Measurements from ENCODE around the gene FGFR3. TPM values are rescaled to one million over a fixed set of nuclear protein-coding genes. Genes with fewer than 3 reads are reported as not detected.

The FGFR3 gene
- total and polyA plus RNA-seq, 2 of the 8 experiments (the other 6 are each of a cell fraction or from before 2014, with no cell fraction given) = 9.0 to 19.5 TPM

DNA sequence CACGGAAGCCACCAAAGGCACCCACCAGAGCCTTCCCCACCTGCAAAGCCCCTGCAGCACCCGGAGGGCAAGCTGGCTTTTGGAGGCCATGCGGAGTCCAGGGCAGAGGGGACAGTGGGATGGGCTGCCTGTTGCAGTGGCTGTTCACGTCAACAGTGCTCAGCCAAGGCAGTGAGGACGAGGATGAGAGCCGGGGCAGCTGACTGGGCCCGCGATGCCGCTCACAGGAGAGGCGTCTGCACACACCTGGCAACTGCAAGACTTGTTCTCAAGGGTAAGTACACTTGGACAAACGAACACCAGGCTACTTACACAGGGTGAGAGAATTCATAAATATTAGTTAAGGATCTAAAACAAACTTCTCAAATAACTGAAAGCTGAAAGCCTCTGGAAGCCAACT is 19.6 kb downstream of the FGFR3 start:
- POLR2A ChIA-PET (ENCODE audit: partially characterized antibody) = interaction anchor here (1.3 to 2.1 kb wide), 2 partner anchors 62 to 68 kb away, joined by 3 to 4 read pairs; no protein-coding TSS in a partner anchor

More for the DNA sequence above, 19.6 kb downstream of the FGFR3 start:
- H2BK15ac ChIP-seq (ENCODE audit: low read length) = no peak overlapping the region
- H3K79me2 ChIP-seq (ENCODE audit: control insufficient read depth in 1 of 2, insufficient read depth in 2 of 2, low read length in 2 of 2) = no peaks in the 10 kb centered on the region
- H4K5ac ChIP-seq (ENCODE audit: insufficient read length, low read depth, low read length) = no peak overlapping the region
- H3K79me1 ChIP-seq (ENCODE audit: low read depth, low read length) = no peaks in the 10 kb centered on the region
- FAIRE-seq (no peak), DNase-seq (ENCODE audit: low read depth in 1 of 2, low spot score in 2 of 2) (no peak)
- peaks cover 0 to 13% of the 10 kb centered on the region in 2 experiments for H4K20me1 ChIP-seq (replicated peaks in 1 of 2; ENCODE audit: control insufficient read depth in 1 of 2, insufficient read depth in 2 of 2, low read length in 2 of 2)
- H3K14ac ChIP-seq (ENCODE audit: insufficient read length) = no peak overlapping the region
- WGBS, 2 experiments (ENCODE audit: extremely low coverage in 1 of 2, insufficient coverage in 1 of 2, insufficient read length in 1 of 2, insufficient replicate concordance in 2 of 2, low coverage in 1 of 2, low lambda C conversion rate in 2 of 2, missing lambda C conversion rate in 1 of 2) = 93% methylated on average over 11 of the region's 11 CpGs; no CpG with 5 or more reads in 1 of the 2 experiments
- H3K4me3 ChIP-seq (ENCODE audit: extremely low read depth in 1 of 4, insufficient read depth in 2 of 4, low read depth in 3 of 4, low read length in 4 of 4) = no peak overlapping the region
- no peak overlapping the region for H3K9ac ChIP-seq (replicated peaks in 1 of 4; ENCODE audit: extremely low read depth in 1 of 4, low read depth in 3 of 4, low read length in 3 of 4)
- H2AK5ac ChIP-seq (ENCODE audit: low read depth, low read length) = no peak overlapping the region
- no peak overlapping the region for H2AFZ ChIP-seq (ENCODE audit: low read length)
- no peaks in the 10 kb centered on the region; a peak in 1 of 7 replicates for H3K4me1 ChIP-seq (replicated peaks in 1 of 4; ENCODE audit: control insufficient read depth in 3 of 4, insufficient read depth in 4 of 4, low read length in 3 of 4)
- peaks cover 0 to 15% (median 7%) of the 10 kb centered on the region in 4 experiments; a peak in 6 of 8 replicates for H3K36me3 ChIP-seq (ENCODE audit: control insufficient read depth in 2 of 4, insufficient read depth in 4 of 4, low read length in 3 of 4)
- 0 out of 2 replicates have a peak overlapping the region, but pooled peaks have one; percentile 7 for H4K8ac ChIP-seq (ENCODE audit: extremely low read depth, insufficient read depth, low read length)
- no peak overlapping the region for H3K23ac ChIP-seq (ENCODE audit: insufficient read length)
- H3K27me3 ChIP-seq (replicated peaks in 1 of 4; ENCODE audit: control insufficient read depth in 3 of 4, extremely low read depth in 1 of 4, insufficient read depth in 3 of 4, low read length in 3 of 4) = no peaks in the 10 kb centered on the region
- H3K4me2 ChIP-seq (ENCODE audit: insufficient read depth in 1 of 2, low read depth in 2 of 2, low read length in 2 of 2) = no peak overlapping the region
- H3K27ac ChIP-seq (ENCODE audit: low read depth, low read length) = no peak overlapping the region
- no peak for TF ChIP-seq CBX5 (IDR thresholded peaks at IDR 0.05; ENCODE audit: low read depth, low read length)
- TF ChIP-seq ASH2L (IDR thresholded peaks at IDR 0.05; ENCODE audit: low read length) = no peak
- no peak for TF ChIP-seq TAF1 (IDR thresholded peaks at IDR 0.05; ENCODE audit: low read depth, low read length)
- TF ChIP-seq KDM1A (IDR thresholded peaks at IDR 0.05; ENCODE audit: borderline replicate concordance, low read length) = no peak
- TF ChIP-seq, protein P1, sequence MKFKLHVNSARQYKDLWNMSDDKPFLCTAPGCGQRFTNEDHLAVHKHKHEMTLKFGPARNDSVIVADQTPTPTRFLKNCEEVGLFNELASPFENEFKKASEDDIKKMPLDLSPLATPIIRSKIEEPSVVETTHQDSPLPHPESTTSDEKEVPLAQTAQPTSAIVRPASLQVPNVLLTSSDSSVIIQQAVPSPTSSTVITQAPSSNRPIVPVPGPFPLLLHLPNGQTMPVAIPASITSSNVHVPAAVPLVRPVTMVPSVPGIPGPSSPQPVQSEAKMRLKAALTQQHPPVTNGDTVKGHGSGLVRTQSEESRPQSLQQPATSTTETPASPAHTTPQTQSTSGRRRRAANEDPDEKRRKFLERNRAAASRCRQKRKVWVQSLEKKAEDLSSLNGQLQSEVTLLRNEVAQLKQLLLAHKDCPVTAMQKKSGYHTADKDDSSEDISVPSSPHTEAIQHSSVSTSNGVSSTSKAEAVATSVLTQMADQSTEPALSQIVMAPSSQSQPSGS (IDR thresholded peaks at IDR 0.05; ENCODE audit: low read length) = no peak
- no peak for TF ChIP-seq SRF (IDR thresholded peaks at IDR 0.05; ENCODE audit: low read depth, low read length)
- TF ChIP-seq EP300 (IDR thresholded peaks at IDR 0.05; ENCODE audit: borderline replicate concordance in 1 of 2, low read depth in 2 of 2, low read length in 2 of 2) = no peak
- TF ChIP-seq CBX8 (IDR thresholded peaks at IDR 0.05; ENCODE audit: borderline replicate concordance, low read depth, low read length) = no peak
- no peaks in the 10 kb centered on the region for H3K23me2 ChIP-seq (ENCODE audit: low read depth, low read length)
- CTCF ChIA-PET (ENCODE audit: partially characterized antibody) = interaction anchor here (0.6 to 71.2 kb wide), 13 partner anchors 10 to 620 kb away, joined by 3 to 2507 read pairs (median 3); no protein-coding TSS in a partner anchor
- H3K9me3 ChIP-seq (ENCODE audit: insufficient read depth in 2 of 2, low read depth in 1 of 2, low read length in 1 of 2) = no peaks in the 10 kb centered on the region
- H2BK5ac ChIP-seq (ENCODE audit: low read depth, low read length) = no peak overlapping the region
- no peak overlapping the region for H4K91ac ChIP-seq (replicated peaks; ENCODE audit: insufficient read length, low read length)
- H2BK120ac ChIP-seq (replicated peaks; ENCODE audit: low read depth, low read length) = no peak overlapping the region
- H2BK20ac ChIP-seq (ENCODE audit: low read length) = no peak overlapping the region
- no peak overlapping the region for H2BK12ac ChIP-seq (ENCODE audit: low read depth, low read length)
- H3K56ac ChIP-seq (replicated peaks; ENCODE audit: insufficient read length, low read depth, low read length) = no peak overlapping the region
- no peak overlapping the region for H3K4ac ChIP-seq (replicated peaks; ENCODE audit: insufficient read length, low read depth, low read length)
- H3K18ac ChIP-seq (ENCODE audit: extremely low read depth, low read length) = no peak overlapping the region

Measured in H1 (cell line).